OCI-LY7 (cell line): ENCODE results near the gene LMNTD2. TPM values are rescaled to one million over a fixed set of nuclear protein-coding genes. Genes with fewer than 3 reads are reported as not detected.
A peak's percentile ranks its signal among the peaks of the same experiment; 100 is the strongest.

Experiments
- BruUV-seq: library from RNA; stranded (reverse); fragments of 400-500 nt; replicated peaks from 2 replicates; lab custom pipeline; 2021; lab: Mats Ljungman, UMichigan
- CTCF ChIA-PET: fragments of 300-600 bp; sonication (Branson Sonifier 250); formaldehyde crosslinking; loops from one replicate; lab custom pipeline; 2022; ENCODE audit warnings: antibody characterized with exemption; ENCODE audit not compliant: unreplicated experiment; lab: Charles Lee
- POLR2A ChIA-PET: fragments of 300-600 bp; sonication (Branson Sonifier 250); formaldehyde crosslinking; loops from one replicate; lab custom pipeline; 2022; ENCODE audit warnings: antibody characterized with exemption; lab: Charles Lee
- DNase-seq: peaks from one replicate; pipeline ENCODE4 v3.0.0-alpha.2; 2015; ENCODE audit warnings: low spot score
- H2AFZ ChIP-seq: fragments of 200-600 bp; sonication (generic), shearing (Covaris generic); 2 replicates; pipeline ENCODE4 v1.6.1; 2014; ENCODE audit warnings: mild to moderate bottlenecking, antibody characterized with exemption, low read length, moderate library complexity
- H3K27ac ChIP-seq: fragments of 200-600 bp; sonication (generic); 2 replicates; pipeline ENCODE4 v1.5.1; 2014; ENCODE audit warnings: mixed run types, low read depth, mild to moderate bottlenecking, moderate library complexity, low read length, inconsistent platforms; ENCODE audit not compliant: poor library complexity, severe bottlenecking
- H3K36me3 ChIP-seq: fragments of 200-600 bp; sonication (generic); 2 replicates; pipeline ENCODE4 v1.6.1; 2014; ENCODE audit warnings: mild to moderate bottlenecking, antibody characterized with exemption, low read length, moderate library complexity, mixed read lengths; ENCODE audit not compliant: insufficient read depth
- H3K4me1 ChIP-seq: fragments of 200-600 bp; sonication (generic); 2 replicates; pipeline ENCODE4 v1.5.1; 2014; ENCODE audit warnings: mild to moderate bottlenecking, low read length; ENCODE audit not compliant: insufficient read depth, poor library complexity, severe bottlenecking
- H3K4me2 ChIP-seq: fragments of 200-600 bp; sonication (generic); 2 replicates; pipeline ENCODE4 v1.6.1; 2014; ENCODE audit warnings: mild to moderate bottlenecking, low read length
- H3K4me3 ChIP-seq: fragments of 200-600 bp; sonication (generic); 2 replicates; pipeline ENCODE4 v1.5.1; 2014; ENCODE audit warnings: mild to moderate bottlenecking, low read depth, low read length; ENCODE audit not compliant: poor library complexity, severe bottlenecking
- H3K79me2 ChIP-seq: fragments of 200-600 bp; sonication (generic); 2 replicates; pipeline ENCODE4 v1.6.1; 2016; ENCODE audit warnings: low read depth, mild to moderate bottlenecking, low read length, moderate library complexity, mixed read lengths; ENCODE audit not compliant: insufficient read depth
- H3K9me2 ChIP-seq: fragments of 200-600 bp; sonication (generic); 2 replicates; pipeline ENCODE4 v1.6.1; 2016; ENCODE audit warnings: mild to moderate bottlenecking, low read length, mixed read lengths; ENCODE audit not compliant: insufficient read depth
- H3K9me3 ChIP-seq: fragments of 200-600 bp; sonication (generic); 2 replicates; pipeline ENCODE4 v1.6.1; 2014; ENCODE audit warnings: mild to moderate bottlenecking, mixed run types, low read length, mixed read lengths
- H4K20me1 ChIP-seq: fragments of 200-600 bp; sonication (generic); 2 replicates; pipeline ENCODE4 v1.6.1; 2014; ENCODE audit warnings: mild to moderate bottlenecking, antibody characterized with exemption, low read length, moderate library complexity, mixed read lengths; ENCODE audit not compliant: insufficient read depth
- EZH2phosphoT487 ChIP-seq: fragments of 200-600 bp; sonication (generic); IDR thresholded peaks from 2 replicates; pipeline ENCODE4 v1.6.1; 2018; ENCODE audit warnings: low read depth, borderline replicate concordance, mild to moderate bottlenecking, mixed run types, antibody characterized with exemption, low read length, moderate library complexity, mixed read lengths
- intact Hi-C: fragments of 100-400 bp; cut with micrococcal nuclease; formaldehyde crosslinking; loops from one replicate; pipeline ENCODE4 v1.10.0; 2022; ENCODE audit not compliant: unreplicated experiment
- total RNA-seq, 2 experiments: library from RNA; depleted of rRNA in 1 of 2; stranded (reverse); fragments of >200 nt in 1 of 2; shearing (Covaris generic) in 1 of 2; gene quantifications; 2 replicates each; pipeline ENCODE4 v1.2.3, GENCODE V29; 2014 to 2022
- TF ChIP-seq, protein P1 (sequence below): fragments of 200-600 bp; sonication (generic); conservative IDR thresholded peaks from 2 replicates; pipeline ENCODE4 v1.5.1; 2014; ENCODE audit warnings: mild to moderate bottlenecking, antibody characterized with exemption, low read length, moderate library complexity, mixed read lengths

The LMNTD2 gene
- total RNA-seq, 2 experiments from 2014 or later, result 4.7 to 17.7 TPM

GRCh38 chr11:597166-597725 lies 36.7 kb upstream of the LMNTD2 start:
- no peak overlapping the region for H3K27ac ChIP-seq
- ChIA-PET POLR2A (no interaction called here), CTCF (no interaction called here)
- no peaks in the 10 kb centered on the region for H3K4me1 ChIP-seq
- no peak for TF ChIP-seq EZH2phosphoT487
- TF ChIP-seq, protein P1, sequence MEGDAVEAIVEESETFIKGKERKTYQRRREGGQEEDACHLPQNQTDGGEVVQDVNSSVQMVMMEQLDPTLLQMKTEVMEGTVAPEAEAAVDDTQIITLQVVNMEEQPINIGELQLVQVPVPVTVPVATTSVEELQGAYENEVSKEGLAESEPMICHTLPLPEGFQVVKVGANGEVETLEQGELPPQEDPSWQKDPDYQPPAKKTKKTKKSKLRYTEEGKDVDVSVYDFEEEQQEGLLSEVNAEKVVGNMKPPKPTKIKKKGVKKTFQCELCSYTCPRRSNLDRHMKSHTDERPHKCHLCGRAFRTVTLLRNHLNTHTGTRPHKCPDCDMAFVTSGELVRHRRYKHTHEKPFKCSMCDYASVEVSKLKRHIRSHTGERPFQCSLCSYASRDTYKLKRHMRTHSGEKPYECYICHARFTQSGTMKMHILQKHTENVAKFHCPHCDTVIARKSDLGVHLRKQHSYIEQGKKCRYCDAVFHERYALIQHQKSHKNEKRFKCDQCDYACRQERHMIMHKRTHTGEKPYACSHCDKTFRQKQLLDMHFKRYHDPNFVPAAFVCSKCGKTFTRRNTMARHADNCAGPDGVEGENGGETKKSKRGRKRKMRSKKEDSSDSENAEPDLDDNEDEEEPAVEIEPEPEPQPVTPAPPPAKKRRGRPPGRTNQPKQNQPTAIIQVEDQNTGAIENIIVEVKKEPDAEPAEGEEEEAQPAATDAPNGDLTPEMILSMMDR, result peak; percentile 48
- no peaks in the 10 kb centered on the region for H3K9me3 ChIP-seq
- H3K9me2 ChIP-seq, result no peaks in the 10 kb centered on the region
- BruUV-seq, result no TSS peak
- H3K4me3 ChIP-seq, result no peak overlapping the region
- H3K4me2 ChIP-seq, result no peak overlapping the region
- intact Hi-C loops, result no loop called here
- no peak for DNase-seq
- H3K36me3 ChIP-seq, result peaks cover 90% of the 10 kb centered on the region
- no peaks in the 10 kb centered on the region for H3K79me2 ChIP-seq
- H2AFZ ChIP-seq, result no peak overlapping the region
- no peaks in the 10 kb centered on the region for H4K20me1 ChIP-seq

DNA sequence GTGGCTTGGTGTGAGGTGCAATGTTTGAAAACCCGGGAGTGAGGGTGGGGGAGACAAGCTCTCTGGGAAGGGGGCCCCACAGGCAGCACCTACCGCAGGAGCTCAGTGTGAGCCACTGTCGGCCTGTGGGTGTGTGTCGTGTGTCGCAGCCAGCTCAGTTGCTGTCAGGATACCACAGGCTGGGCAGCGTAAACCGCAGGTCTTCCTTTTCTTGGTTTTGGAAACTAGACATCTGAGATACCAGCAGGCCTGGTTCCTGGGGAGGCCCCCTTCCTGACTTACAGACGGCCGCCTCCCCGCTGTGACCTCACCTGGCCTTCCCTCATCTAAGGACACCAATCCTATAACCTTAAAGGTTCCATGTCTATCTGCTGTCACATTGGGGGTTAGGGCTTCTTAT lies 35.8 kb upstream of the LMNTD2 start:
- H3K36me3 ChIP-seq, result peaks cover 87% of the 10 kb centered on the region
- BruUV-seq, result no TSS peak
- no peak for TF ChIP-seq EZH2phosphoT487
- TF ChIP-seq, protein P1, result no peak
- no peaks in the 10 kb centered on the region for H3K4me1 ChIP-seq
- CTCF ChIA-PET, result no interaction called here
- H3K27ac ChIP-seq, result no peak overlapping the region
- intact Hi-C loops, result no loop called here
- H3K9me2 ChIP-seq, result no peaks in the 10 kb centered on the region
- DNase-seq, result no peak
- H2AFZ ChIP-seq, result no peak overlapping the region
- POLR2A ChIA-PET, result no interaction called here
- H3K4me2 ChIP-seq, result no peak overlapping the region
- no peaks in the 10 kb centered on the region for H4K20me1 ChIP-seq
- no peaks in the 10 kb centered on the region for H3K9me3 ChIP-seq
- no peaks in the 10 kb centered on the region for H3K79me2 ChIP-seq
- H3K4me3 ChIP-seq, result no peak overlapping the region

DNA sequence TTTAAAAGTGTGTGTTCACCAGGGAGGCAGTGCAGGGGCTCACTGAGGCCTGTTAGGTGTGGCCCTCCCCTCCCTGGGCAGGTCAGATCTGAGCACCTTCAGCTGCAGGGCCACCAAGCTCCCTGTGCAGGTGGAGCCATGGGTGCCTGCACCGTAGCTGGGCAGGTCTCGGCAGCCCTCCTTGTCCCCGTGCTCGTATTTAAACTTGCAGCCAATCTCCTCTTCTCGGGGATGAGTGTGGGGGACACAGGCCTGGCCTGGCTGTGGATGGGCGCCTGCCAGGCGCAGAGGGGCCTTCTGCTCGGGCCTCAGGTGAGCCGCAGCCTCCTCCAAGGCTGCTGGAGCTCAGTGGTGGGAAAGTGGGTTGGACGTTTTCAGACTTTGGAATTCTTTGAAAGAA lies 34.9 kb upstream of the LMNTD2 start:
- Histone ChIP-seq H3K27ac (no peak overlapping the region), H3K4me1 (no peaks in the 10 kb centered on the region), H3K4me3 (no peak overlapping the region), H3K36me3 (peaks cover 91% of the 10 kb centered on the region), H3K79me2 (no peaks in the 10 kb centered on the region), H3K9me3 (no peaks in the 10 kb centered on the region), H2AFZ (no peak overlapping the region), H3K9me2 (no peaks in the 10 kb centered on the region), H3K4me2 (no peak overlapping the region), H4K20me1 (no peaks in the 10 kb centered on the region)
- BruUV-seq, result no TSS peak
- no peak for DNase-seq
- ChIA-PET CTCF (no interaction called here), POLR2A (no interaction called here)
- intact Hi-C loops, result no loop called here
- TF ChIP-seq EZH2phosphoT487, result no peak
- TF ChIP-seq, protein P1, result no peak
